Activated CD4-positive, alpha-beta T cell treated with anti-CD3 and anti-CD28 coated beads, Interleukin-2, Interleukin-6, amounts not matched to agents 100 ng/mL and 50 ng/mL, durations not matched to agents 16 hours and 8 hours (primary cell): Measurements from ENCODE around the gene TEFM.
"Not testable (repeated sequence)": the region's sequence is repeated elsewhere in the genome, so short reads cannot be mapped to it uniquely, and the experiment has no call there.

Experiments used
- DNase-seq: peaks from one replicate; pipeline ENCODE4 v3.0.0-alpha.2; 2020

TEFM gene, protein sequence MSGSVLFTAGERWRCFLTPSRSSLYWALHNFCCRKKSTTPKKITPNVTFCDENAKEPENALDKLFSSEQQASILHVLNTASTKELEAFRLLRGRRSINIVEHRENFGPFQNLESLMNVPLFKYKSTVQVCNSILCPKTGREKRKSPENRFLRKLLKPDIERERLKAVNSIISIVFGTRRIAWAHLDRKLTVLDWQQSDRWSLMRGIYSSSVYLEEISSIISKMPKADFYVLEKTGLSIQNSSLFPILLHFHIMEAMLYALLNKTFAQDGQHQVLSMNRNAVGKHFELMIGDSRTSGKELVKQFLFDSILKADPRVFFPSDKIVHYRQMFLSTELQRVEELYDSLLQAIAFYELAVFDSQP

DNA sequence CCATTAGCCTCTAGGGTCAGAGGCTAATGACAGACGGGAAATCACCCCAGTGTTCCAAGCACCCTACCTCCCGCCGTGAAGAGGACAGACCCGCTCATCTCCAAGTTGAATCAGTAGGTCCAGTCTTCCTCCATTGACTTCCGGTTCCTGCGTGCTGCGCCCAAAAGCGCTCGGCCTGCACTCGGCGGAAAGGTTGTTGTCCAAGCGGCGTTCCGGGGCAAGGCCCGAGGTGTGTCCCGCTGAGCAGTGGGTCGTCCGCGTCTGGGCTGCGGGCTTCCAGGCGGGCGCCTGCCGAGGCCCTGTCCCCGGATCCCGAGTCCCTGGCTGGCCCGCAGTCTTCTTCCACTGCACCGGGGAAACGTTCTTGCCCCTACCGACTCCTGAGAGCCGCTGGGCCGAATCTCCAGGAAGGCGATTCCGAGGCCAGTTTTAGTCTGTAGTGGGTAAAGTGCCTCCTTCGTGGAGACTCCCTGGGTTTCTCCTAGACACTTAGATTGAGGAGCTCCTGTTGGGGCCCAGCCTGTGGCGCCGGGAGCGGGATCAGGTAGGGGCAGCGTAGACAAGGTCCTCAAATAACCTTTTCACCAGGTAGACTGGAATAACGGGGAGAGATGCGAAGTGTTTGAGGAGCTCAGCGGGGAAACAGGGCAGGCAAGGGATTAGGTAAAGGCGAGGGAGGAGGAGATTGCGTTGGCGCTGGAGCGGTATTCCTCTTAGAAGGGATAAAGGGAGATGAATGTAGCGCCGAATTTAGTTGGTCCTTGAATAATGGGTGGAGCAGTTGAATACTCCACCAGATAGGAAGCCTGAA lies at the start of gene TEFM:
TEFM (minus strand) TSS at position 138 of the 811 bp plus-strand sequence; CDS start at position 98, 40 bp downstream.
- peak; percentile 95 for DNase-seq

DNA sequence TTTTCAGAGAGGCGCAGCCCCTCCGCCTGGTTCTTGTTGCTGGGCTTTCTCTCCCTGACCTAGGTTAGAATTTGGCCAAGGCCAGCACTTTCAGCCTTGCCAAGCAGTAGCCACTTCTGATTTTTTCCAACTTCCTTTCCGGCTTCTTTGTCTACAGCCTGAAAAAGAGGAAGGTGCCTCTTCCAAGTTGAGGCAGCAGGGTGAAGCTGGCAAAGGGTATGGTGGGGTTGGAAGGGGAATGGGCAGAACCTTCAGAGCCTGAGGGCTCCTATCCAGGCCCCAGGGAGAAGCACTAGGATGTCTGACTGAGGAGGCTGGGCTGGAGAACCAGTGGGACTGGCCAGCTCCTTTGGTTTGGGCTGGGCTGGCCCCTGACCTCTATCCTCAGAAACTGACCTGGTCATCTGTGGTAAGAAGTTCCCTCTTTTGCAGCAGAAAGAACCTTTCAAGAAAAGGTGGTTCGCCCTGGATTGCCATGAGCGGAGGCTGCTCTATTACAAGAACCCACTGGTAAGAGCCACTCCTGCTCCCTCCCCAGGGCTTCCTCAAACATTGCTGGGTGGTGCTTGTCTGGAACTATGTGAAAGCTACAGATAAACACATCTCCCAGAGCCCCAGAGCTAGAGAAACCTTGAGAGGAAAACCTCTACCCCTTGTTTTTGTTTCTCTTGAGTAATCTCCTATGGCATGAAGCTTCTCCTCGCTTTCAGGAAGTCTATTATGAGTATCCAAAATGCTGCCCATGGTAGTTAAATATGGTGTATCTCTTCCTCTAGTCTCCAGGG lies 48.2 kb upstream of the TEFM start:
- no peak for DNase-seq

DNA sequence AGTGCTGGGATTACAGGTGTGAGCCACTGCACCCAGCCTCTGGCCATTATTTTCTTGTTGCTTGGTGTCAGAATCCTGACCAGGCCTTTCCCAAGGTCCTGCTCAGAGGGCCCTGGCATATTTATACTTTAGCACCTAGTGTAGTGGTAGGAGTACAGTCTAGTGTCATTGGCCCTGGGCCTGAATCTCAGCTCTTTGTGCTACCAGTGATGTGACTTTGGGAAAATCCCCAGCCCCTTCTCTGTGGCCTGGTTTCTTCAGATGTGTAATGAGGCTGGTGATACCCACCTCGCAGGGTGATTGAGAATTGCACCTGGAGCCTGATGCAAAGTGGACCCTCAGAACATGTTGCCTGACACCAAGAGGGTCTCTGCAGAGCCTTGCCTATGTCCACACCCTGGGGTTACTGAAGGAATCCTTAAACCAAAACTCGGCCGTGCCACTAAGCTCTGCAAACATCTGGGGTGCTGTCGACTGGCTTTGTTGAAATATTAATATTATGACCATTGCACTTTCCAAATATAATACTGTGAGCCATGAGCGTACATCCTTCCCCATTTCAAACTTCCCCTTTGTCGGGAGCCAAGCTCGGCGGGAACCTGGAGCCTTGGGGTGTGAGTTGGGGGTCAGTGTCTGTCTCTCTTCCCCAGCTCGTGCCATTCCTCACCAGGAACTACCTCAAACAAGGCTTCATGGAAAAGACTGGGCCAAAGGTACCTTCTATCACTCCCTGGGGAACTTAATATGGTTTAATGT lies 46.8 kb upstream of the TEFM start:
- no peak for DNase-seq

DNA sequence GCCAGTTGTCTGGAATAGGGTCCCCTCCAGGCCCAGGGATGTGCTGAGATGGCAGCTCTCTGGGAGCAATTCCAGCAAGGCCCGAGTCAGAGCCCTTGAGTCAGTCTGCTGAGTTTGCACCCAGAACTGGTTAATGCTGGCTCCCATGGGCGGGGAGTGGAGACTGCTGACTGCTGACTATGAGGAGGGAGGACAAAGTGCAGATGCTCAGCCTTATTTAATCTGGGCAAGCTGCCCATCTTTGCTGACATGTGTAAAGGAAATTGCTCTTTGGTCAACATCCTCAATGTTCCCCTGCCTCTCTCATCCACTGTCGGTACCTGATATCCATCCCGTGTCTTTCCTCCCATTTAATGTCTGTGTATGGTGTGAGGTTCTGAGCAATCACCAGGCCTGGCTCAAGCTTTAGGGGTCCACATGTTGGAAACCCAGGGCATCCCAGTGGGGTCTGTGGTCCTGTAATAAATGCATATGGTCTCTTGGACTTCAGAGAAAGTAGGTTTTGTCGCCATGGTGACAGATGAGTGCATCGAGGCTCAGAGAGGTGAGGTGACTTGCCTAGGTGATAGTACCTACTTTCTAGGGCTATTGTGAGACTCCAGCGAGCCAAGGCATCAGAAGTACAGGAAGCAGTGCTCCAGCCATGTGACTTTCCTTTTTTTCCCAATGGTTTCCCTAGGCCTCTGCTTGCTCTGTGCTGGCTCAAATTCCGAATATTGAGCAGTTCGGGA lies 44.8 kb upstream of the TEFM start:
- DNase-seq: no peak

DNA sequence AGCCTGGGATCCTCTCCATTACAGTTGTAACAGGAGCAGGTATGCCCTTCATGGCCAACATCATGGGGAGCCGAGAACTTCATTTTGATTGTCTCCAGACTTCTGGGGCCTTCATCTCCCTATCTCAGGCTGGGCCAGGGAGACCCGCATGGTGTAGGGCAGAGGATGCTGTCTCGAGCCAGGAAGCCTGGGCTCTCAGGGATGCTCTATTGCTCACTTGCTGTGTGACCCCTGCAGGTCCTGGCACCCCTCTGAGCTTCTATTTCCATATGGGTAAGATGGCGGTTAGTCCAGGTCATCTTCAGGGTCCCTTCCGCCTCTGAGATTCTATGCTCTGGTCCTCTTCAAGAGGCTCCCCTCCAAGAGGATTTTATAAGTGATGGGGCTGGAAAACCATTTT lies 44.2 kb upstream of the TEFM start:
- no peak for DNase-seq

DNA sequence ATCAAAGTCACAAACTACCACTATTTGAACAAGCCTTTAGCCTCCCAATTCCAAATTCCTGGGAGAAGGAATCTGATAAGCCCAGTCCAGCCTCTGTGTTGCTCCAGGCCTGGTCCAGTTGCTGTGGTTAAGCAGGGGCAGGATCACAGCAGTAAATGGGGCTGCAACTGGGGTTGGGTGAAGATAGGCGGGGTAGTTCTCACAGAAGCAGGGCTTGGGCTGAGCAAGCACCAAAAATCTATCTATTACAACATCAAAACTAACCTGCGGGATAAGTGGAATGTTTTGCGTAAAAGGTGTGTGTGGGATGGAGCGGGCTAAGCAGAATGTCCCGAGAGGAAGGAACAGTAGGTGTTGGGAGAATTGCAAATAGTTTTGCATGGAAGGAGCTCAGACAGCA lies 41.8 kb upstream of the TEFM start:
- DNase-seq: no peak

DNA sequence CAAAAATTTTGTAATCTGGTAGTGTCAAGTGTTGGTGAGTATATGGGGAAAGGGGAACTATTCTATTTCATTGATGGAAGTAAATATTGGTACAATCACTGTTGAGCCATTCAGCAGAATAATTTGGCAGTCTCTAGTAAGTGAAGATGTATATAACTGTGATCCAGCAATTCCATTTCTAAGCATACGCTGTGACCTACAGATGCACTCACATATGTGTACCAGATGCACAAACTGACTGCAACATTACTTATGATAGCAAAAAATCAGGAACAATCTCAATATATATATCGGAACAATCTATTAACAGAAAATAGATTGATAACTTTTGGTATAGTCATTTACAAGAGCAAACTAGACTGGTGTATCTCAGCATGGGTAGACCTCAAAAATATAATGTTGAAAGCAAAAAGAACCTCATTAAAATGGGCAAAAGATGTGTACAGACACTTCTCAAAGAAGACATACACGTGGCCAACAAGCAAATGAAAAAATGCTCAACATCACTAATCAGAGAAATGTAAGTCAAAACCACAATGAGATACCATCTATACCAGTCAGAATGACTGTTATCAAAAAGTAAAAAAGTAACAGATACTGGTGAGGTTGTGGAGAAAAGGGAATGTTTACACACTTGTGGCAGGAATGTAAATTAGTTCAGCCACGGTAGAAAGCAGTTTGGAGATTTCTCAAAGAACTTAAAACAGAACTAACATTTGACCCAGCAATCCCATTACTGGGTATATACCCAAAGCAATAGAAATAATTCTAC lies 36.5 kb upstream of the TEFM start:
- no peak for DNase-seq

DNA sequence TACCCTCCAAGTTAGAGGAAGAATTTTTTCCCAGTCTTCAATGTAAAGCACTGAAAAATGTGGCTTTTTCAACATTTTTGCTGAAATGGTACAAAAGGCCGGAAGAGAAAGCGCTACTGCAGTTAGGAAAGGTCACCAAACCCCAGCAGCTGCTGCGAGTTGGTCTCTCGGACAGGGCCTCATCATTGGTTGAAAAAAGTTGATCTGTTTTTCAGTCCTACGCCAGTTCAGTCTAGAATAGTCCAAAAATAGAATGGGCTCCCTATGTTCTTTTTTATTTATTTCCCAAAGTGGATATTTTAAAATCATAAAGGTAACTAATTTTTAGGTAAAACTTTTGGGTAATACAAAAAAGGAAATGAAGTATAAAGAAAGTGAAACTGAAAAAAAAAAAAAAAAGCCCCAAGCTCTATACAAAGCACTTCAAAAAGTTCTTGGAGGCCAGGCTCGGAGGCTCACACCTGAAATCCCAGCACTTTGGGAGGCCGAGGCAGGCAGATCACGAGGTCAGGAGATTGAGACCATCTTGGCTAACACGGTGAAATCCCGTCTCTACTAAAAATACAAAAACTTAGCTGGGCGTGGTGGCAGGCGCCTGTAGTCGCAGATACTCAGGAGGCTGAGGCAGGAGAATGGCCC lies 33.1 kb upstream of the TEFM start:
- peak; percentile 9 for DNase-seq

DNA sequence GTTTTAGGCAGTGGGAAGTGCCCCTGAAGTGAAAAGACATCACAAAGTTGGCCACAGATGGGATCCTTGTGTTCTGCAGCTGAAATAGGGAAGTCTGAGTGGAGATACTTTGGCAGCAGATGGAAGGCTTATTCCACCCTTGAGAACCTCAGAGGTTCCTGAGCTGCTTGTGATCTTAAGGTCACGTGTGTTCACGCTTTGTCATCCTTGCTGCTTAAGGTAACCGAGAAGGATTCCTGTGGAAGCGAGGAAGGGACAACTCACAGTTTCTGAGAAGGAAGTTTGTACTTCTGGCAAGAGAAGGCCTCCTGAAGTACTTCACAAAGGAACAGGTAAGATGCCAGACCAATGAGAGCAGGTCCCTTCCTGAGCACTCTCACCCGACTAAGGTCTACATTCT lies 27.9 kb upstream of the TEFM start:
- DNase-seq: no peak

DNA sequence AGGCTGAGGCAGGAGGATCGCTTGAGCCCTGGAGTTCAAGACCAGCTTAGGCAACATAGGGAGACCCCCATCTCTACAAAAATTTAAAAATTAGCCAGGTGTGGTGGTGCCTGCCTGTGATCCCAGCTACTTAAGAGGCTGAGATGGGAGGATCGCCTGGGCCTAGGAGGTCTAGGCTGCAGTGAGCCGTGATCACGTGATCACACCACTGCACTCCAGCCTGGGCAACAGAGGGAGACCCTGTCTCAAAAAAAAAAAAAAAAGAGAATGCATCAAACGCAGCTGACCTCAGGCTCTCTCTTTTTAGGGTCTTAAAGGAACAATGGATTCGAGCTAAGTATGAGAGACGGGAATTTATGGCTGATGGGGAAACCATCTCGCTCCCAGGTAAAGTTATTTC lies 25.5 kb upstream of the TEFM start:
- DNase-seq: not testable (repeated sequence)

DNA sequence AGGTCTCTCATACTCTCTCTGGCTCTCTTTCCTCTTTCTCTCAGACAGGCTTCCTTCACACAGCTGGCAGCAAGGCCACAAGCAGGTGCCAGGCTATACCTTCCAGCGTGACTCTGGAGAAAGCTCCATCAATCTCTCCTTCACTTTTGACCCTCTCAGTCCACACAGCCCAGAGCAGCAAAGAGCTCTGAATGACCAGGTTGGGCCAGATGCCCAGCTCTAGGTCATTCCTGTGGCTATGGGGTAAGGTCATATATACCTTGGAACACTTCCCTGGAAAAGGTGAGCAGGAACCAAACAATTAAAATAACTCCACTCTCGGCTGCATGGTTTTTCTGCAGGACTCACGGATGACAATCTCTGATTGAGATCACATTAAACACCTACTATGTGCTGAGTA lies 24.5 kb upstream of the TEFM start:
- DNase-seq: no peak

DNA sequence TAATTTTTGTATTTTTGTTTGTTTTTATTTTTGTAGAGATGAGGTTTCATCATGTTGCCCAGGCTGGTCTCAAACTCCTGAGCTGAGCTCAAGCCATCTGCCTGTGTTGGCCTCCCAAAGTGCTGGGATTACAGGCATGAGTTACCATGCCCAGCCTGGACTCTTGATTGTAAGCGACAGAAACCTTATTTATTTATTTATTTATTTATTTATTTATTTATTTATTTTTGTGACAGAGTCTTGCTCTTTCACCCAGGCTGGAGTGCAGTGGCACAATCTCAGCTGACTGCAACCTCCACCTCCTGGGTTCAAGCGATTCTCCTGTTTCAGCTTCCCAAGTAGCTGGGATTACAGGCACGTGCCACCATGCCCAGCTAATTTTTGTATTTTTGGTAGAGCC lies 23.8 kb upstream of the TEFM start:
- DNase-seq: not testable (repeated sequence)

DNA sequence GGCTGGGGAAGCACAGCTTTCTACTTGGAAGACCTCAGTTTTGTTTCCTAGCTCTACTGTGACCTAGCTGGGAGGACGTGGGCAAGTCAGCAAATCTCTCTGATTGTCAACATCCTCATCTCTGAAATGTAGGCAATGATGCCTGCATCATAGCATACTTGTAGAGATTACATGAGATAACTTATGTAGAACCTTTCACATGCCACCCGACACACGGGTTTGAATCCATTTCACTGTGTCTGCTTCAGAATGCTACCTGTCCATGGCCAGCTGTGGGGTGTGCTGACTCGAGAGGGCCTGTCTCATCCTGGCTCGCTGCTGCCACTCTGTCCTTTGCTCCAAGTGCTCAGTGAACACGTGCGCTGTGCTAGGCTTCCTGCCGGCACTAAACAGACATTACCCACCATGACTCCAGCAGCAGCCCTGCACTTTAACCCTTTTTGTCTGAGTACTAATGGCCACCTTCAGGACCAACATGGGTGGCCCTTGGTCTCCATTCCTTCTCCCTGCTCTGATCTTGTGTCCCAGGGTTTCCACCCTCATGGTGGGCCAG lies 23.1 kb upstream of the TEFM start:
- no peak for DNase-seq

DNA sequence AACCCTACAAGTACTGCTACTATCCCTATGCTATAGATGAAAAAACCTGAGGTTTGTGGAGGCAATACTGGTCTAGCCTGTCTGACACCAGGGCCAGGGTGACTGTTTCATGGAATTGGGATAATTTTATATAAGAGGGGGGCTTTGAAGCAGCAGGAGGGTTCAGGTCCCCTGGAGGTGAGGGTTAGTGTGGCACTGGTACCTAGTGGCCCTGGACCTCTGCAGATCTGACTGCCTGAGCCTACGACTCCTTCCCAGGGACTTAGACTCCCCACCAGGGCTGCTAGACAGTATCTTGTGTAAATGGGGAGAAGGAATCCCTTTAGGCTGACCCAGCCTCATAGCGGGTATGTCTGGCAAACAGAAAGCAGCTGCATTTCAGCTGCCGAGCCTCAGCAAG lies 22.5 kb upstream of the TEFM start:
- DNase-seq: no peak

DNA sequence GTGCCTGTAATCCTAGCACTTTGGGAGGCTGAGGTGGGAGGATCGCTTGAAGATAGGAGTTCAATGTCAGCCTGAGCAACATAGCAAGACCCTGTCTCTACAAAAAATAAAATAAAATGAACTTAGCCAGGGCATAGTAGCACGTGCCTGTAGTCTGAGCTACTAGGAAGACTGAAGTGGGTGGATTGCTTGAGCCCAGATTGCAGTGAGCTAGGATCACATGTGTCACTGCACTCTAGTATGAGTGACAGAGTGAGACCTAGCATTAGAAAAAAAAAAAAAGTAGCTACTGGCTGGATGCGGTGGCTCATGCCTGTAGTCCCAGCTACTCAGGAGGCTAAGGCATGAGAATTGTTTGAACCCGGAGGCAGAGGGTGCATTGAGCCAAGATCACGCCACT lies 21.7 kb upstream of the TEFM start:
- no peak for DNase-seq

DNA sequence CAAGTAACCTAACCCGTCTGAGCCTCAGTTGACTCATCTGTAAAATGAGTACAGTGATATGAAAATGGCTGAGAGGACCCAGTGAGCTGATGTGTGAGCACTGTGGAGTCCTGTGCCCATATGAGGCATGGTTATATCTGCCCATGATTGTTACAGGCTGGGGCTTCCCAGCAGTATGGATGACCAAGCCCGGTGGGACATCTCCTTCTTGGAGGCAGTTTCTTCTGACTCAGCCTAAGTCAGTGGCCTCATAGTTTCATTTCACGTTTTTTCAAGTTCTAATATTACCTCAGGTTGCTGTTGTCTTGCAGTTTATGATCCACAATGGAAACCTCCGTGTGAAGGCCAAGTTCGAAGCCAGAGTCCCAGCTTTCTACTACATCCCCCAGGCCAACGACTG lies 20.5 kb upstream of the TEFM start:
- no peak for DNase-seq

DNA sequence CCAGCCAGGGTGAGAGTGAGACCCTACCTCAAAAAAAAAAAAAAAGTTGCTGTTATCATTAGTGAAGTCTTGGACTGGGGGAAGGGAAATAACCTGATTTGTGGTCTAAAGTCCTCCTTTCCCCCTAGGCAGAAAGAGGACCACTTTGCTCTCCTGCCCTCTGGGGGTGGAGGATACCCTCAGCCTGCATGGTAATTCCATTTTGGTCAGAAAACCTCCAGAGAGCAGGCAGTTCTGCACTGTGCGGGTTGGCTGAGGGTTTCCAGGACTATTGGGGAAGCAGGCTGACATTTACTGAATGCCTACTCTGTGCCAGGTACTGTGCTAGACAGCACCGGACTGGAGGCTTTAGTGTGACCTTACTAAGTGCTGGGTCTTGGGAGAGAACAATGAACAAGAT lies 18.3 kb upstream of the TEFM start:
- DNase-seq: no peak

DNA sequence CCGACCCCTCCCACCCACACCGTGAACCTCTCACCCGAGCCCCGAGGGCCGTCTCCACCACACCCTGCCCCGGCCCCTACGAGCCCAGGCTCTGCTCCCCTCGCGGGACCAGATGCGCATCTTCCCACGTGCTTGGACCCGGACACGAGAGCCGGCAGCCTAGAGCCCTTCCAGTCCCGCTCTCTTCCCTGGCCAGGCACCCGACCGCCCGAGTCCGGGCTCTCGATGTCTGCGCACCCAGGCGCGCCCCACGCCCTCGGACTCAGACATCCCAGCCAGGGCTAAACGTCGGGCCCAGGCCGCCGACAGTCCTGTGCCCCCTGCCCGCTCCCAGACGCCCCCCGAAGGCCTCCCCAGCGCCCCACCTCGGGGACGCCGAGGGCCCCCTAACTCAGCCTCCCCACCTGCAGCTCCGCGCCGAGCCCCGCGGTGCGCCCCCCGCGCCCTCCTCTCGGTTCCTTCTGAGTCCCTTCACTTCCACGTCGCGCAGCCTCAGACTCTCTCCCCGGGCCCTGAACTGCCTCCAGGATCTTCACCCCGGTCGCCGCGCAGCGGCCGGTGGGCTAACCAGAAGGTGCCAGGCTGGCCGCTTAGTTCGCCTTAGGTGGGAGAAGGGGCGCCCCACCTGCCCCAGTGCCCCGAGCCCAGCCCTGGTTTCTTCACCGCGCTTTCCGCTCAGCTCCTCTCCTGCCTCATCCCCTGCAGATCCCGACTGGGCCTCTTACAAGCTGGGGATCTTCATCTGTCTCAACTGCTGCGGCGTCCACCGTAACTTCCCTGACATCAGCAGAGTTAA lies 16.4 kb upstream of the TEFM start:
- DNase-seq: no peak

DNA sequence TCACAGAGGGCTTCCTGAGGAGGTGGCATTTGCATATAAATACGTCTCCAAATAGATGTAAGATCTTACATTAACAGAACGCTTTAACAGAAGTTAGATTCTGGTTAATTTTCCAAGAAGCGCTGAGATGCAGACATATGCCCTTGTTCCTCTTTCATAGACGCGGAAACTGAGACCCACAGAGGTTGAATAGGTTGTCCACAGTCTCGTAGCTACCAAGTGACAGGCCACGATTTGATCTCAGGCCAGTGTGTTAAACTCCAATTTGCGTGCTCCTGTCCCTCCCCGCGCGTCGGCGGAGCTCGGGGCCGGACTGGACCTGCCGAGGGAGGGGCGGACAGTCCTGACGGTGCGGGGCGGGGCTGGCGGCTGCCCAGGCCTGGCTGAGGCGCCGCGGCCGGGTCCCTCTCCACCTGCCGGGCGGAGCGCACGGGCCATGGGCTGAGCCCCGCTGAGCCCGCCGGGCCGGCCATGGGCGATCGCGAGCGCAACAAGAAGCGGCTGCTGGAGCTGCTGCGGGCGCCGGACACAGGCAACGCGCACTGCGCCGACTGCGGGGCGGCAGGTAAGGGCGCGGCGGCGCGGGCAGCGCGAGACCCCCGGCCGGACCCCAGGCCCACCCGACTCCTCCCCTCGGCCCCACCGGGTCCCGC lies 15.6 kb upstream of the TEFM start, which contains the start of gene ADAP2:
ADAP2 (plus strand) TSS at position 402 of the 653 bp plus-strand sequence; CDS start at position 472, 70 bp downstream.
- DNase-seq: no peak
